ENCODE measurements around the gene YOD1.

The YOD1 gene

GRCh38 chr1:207034998-207035397 lies 16.0 kb downstream of the YOD1 start:
- peaks cover 0 to 8% of the 10 kb centered on the region in 2 experiments for H3K27me3 ChIP-seq (ENCODE audit: control insufficient read depth in 1 of 2, insufficient read depth in 1 of 2, low read length in 2 of 2)
- no peak overlapping the region for H3K23ac ChIP-seq (ENCODE audit: low read length in 2 of 2)
- no peak overlapping the region for H2AFZ ChIP-seq (ENCODE audit: low read depth, low read length)
- peak; percentile 67 for DNase-seq
- H3K18ac ChIP-seq (ENCODE audit: low read depth in 1 of 2, low read length in 2 of 2), result no peak overlapping the region
- no peak overlapping the region for H2BK12ac ChIP-seq (ENCODE audit: low read length in 2 of 2)
- no peaks in the 10 kb centered on the region for H3K36me3 ChIP-seq (ENCODE audit: control insufficient read depth in 1 of 2, insufficient read depth in 2 of 2, low read depth in 1 of 2, low read length in 2 of 2)
- no peak overlapping the region for H2AK5ac ChIP-seq (ENCODE audit: low read length, severe bottlenecking)
- H2BK120ac ChIP-seq (ENCODE audit: low read depth, low read length), result no peak overlapping the region
- no peak overlapping the region for H3K4me2 ChIP-seq (ENCODE audit: low read length, poor library complexity, severe bottlenecking)
- H2BK5ac ChIP-seq (ENCODE audit: low read depth, low read length, poor library complexity, severe bottlenecking), result no peak overlapping the region
- H3K4me1 ChIP-seq (ENCODE audit: control insufficient read depth, insufficient read depth, low read depth, low read length), result peaks cover 12% of the 10 kb centered on the region
- H4K91ac ChIP-seq (ENCODE audit: low read length), result no peak overlapping the region
- H3K4ac ChIP-seq (ENCODE audit: low read depth in 1 of 2, low read length in 2 of 2), result no peak overlapping the region
- no peak overlapping the region for H3K4me3 ChIP-seq (ENCODE audit: insufficient read depth in 1 of 2, low read depth in 1 of 2, low read length in 2 of 2)
- no peak overlapping the region for H3K27ac ChIP-seq (ENCODE audit: low read length, poor library complexity, severe bottlenecking)
- H3K14ac ChIP-seq (ENCODE audit: low read length in 2 of 2), result no peak overlapping the region
- no peak overlapping the region for H2BK15ac ChIP-seq (ENCODE audit: low read depth, poor library complexity, severe bottlenecking)
- no peak overlapping the region for H3K9ac ChIP-seq (ENCODE audit: low read length)
- H4K8ac ChIP-seq (ENCODE audit: low read length), result no peak overlapping the region
- no peaks in the 10 kb centered on the region for H3K79me1 ChIP-seq (replicated peaks; ENCODE audit: low read length, poor library complexity, severe bottlenecking)
- no peaks in the 10 kb centered on the region for H3K9me3 ChIP-seq (ENCODE audit: control insufficient read depth, low read length)

GRCh38 chr1:207034208-207034607 lies 16.8 kb downstream of the YOD1 start:
- Histone ChIP-seq H3K36me3 (ENCODE audit: control insufficient read depth in 1 of 2, insufficient read depth in 2 of 2, low read depth in 1 of 2, low read length in 2 of 2) (no peaks in the 10 kb centered on the region), H3K18ac (ENCODE audit: low read depth in 1 of 2, low read length in 2 of 2) (no peak overlapping the region), H4K91ac (ENCODE audit: low read length) (no peak overlapping the region), H3K14ac (ENCODE audit: low read length in 2 of 2) (no peak overlapping the region), H3K4me1 (ENCODE audit: control insufficient read depth, insufficient read depth, low read depth, low read length) (peaks cover 8% of the 10 kb centered on the region), H2BK120ac (ENCODE audit: low read depth, low read length) (no peak overlapping the region), H3K27me3 (ENCODE audit: control insufficient read depth in 1 of 2, insufficient read depth in 1 of 2, low read length in 2 of 2) (peaks cover 0 to 8% of the 10 kb centered on the region in 2 experiments), H3K4me2 (ENCODE audit: low read length, poor library complexity, severe bottlenecking) (no peak overlapping the region), H4K8ac (ENCODE audit: low read length) (no peak overlapping the region), H3K27ac (ENCODE audit: low read length, poor library complexity, severe bottlenecking) (no peak overlapping the region), H3K9ac (ENCODE audit: low read length) (no peak overlapping the region), H2AK5ac (ENCODE audit: low read length, severe bottlenecking) (no peak overlapping the region), H2BK5ac (ENCODE audit: low read depth, low read length, poor library complexity, severe bottlenecking) (no peak overlapping the region), H3K79me1 (replicated peaks; ENCODE audit: low read length, poor library complexity, severe bottlenecking) (no peaks in the 10 kb centered on the region), H2BK15ac (ENCODE audit: low read depth, poor library complexity, severe bottlenecking) (no peak overlapping the region), H3K4me3 (ENCODE audit: insufficient read depth in 1 of 2, low read depth in 1 of 2, low read length in 2 of 2) (no peak overlapping the region), H3K4ac (ENCODE audit: low read depth in 1 of 2, low read length in 2 of 2) (no peak overlapping the region), H2AFZ (ENCODE audit: low read depth, low read length) (no peak overlapping the region), H2BK12ac (ENCODE audit: low read length in 2 of 2) (no peak overlapping the region), H3K23ac (ENCODE audit: low read length in 2 of 2) (no peak overlapping the region), H3K9me3 (ENCODE audit: control insufficient read depth, low read length) (no peaks in the 10 kb centered on the region)
- DNase-seq, result no peak
- 100% methylated on average over 1 of the region's 1 CpG for WGBS

- WGBS, result no CpG with 5 or more reads among the region's 2 CpGs
- Histone ChIP-seq H3K23ac (ENCODE audit: low read length in 2 of 2) (no peak overlapping the region), H2AK5ac (ENCODE audit: low read length, severe bottlenecking) (no peak overlapping the region), H2AFZ (ENCODE audit: low read depth, low read length) (no peak overlapping the region), H3K9me3 (ENCODE audit: control insufficient read depth, low read length) (no peaks in the 10 kb centered on the region), H2BK12ac (ENCODE audit: low read length in 2 of 2) (no peak overlapping the region), H3K4me2 (ENCODE audit: low read length, poor library complexity, severe bottlenecking) (no peak overlapping the region), H4K8ac (ENCODE audit: low read length) (no peak overlapping the region), H3K79me1 (replicated peaks; ENCODE audit: low read length, poor library complexity, severe bottlenecking) (no peaks in the 10 kb centered on the region), H4K91ac (ENCODE audit: low read length) (no peak overlapping the region), H2BK5ac (ENCODE audit: low read depth, low read length, poor library complexity, severe bottlenecking) (no peak overlapping the region), H3K14ac (ENCODE audit: low read length in 2 of 2) (no peak overlapping the region), H3K4me1 (ENCODE audit: control insufficient read depth, insufficient read depth, low read depth, low read length) (peaks cover 8% of the 10 kb centered on the region), H3K36me3 (ENCODE audit: control insufficient read depth in 1 of 2, insufficient read depth in 2 of 2, low read depth in 1 of 2, low read length in 2 of 2) (no peaks in the 10 kb centered on the region), H2BK120ac (ENCODE audit: low read depth, low read length) (no peak overlapping the region), H3K4me3 (ENCODE audit: insufficient read depth in 1 of 2, low read depth in 1 of 2, low read length in 2 of 2) (no peak overlapping the region), H3K4ac (ENCODE audit: low read depth in 1 of 2, low read length in 2 of 2) (no peak overlapping the region), H3K9ac (ENCODE audit: low read length) (no peak overlapping the region), H3K27me3 (ENCODE audit: control insufficient read depth in 1 of 2, insufficient read depth in 1 of 2, low read length in 2 of 2) (peaks cover 0 to 8% of the 10 kb centered on the region in 2 experiments), H2BK15ac (ENCODE audit: low read depth, poor library complexity, severe bottlenecking) (no peak overlapping the region), H3K18ac (ENCODE audit: low read depth in 1 of 2, low read length in 2 of 2) (no peak overlapping the region), H3K27ac (ENCODE audit: low read length, poor library complexity, severe bottlenecking) (no peak overlapping the region)
- no peak for DNase-seq
Observed at GRCh38 chr1:207033302-207033701, 17.7 kb downstream of the YOD1 start.

GRCh38 chr1:207032528-207033017 lies 18.4 kb downstream of the YOD1 start, which contains the start of gene C1orf116:
Gene C1orf116, minus strand, starts transcription at chr1:207032756. Its CDS starts 5,158 bp downstream, at chr1:207027598.
- peak within 1 kb of the TSS; percentile 80 for H2AK5ac ChIP-seq (ENCODE audit: low read length, severe bottlenecking)
- H3K14ac ChIP-seq (ENCODE audit: low read length in 2 of 2), result no peak within 1 kb of the TSS
- no peak within 1 kb of the TSS for H2BK12ac ChIP-seq (ENCODE audit: low read length in 2 of 2)
- H3K36me3 ChIP-seq (ENCODE audit: control insufficient read depth in 1 of 2, insufficient read depth in 2 of 2, low read depth in 1 of 2, low read length in 2 of 2), result no peaks in the 10 kb centered on the region
- H4K8ac ChIP-seq (ENCODE audit: low read length), result no peak within 1 kb of the TSS
- H3K4me2 ChIP-seq (ENCODE audit: low read length, poor library complexity, severe bottlenecking), result no peak within 1 kb of the TSS
- no peak within 1 kb of the TSS for H3K23ac ChIP-seq (ENCODE audit: low read length in 2 of 2)
- no peak within 1 kb of the TSS for H3K4ac ChIP-seq (ENCODE audit: low read depth in 1 of 2, low read length in 2 of 2)
- H2BK15ac ChIP-seq (ENCODE audit: low read depth, poor library complexity, severe bottlenecking), result no peak within 1 kb of the TSS
- no peaks in the 10 kb centered on the region for H3K79me1 ChIP-seq (replicated peaks; ENCODE audit: low read length, poor library complexity, severe bottlenecking)
- no peaks in the 10 kb centered on the region for H3K9me3 ChIP-seq (ENCODE audit: control insufficient read depth, low read length)
- H3K4me1 ChIP-seq (ENCODE audit: control insufficient read depth, insufficient read depth, low read depth, low read length), result peaks cover 10% of the 10 kb centered on the region
- H3K9ac ChIP-seq (ENCODE audit: low read length), result no peak within 1 kb of the TSS
- no peak within 1 kb of the TSS for H3K18ac ChIP-seq (ENCODE audit: low read depth in 1 of 2, low read length in 2 of 2)
- no peak within 1 kb of the TSS for H3K4me3 ChIP-seq (ENCODE audit: insufficient read depth in 1 of 2, low read depth in 1 of 2, low read length in 2 of 2)
- H3K27me3 ChIP-seq (ENCODE audit: control insufficient read depth in 1 of 2, insufficient read depth in 1 of 2, low read length in 2 of 2), result peaks cover 0 to 8% of the 10 kb centered on the region in 2 experiments
- no peak within 1 kb of the TSS for H2BK120ac ChIP-seq (ENCODE audit: low read depth, low read length)
- no peak within 1 kb of the TSS for H3K27ac ChIP-seq (ENCODE audit: low read length, poor library complexity, severe bottlenecking)
- WGBS, result 0% methylated on average over 1 of the region's 1 CpG
- H4K91ac ChIP-seq (ENCODE audit: low read length), result no peak within 1 kb of the TSS
- no peak within 1 kb of the TSS for H2BK5ac ChIP-seq (ENCODE audit: low read depth, low read length, poor library complexity, severe bottlenecking)
- DNase-seq, result no peak
- H2AFZ ChIP-seq (ENCODE audit: low read depth, low read length), result no peak within 1 kb of the TSS
